GM12878 (cell line): ENCODE results near the gene GMDS. TPM values are rescaled to one million over a fixed set of nuclear protein-coding genes. Genes with fewer than 3 reads are reported as not detected.

Source experiments
- ATAC-seq: fragments of 200-7000 bp; cut with Tn5 transposase; 3 replicates; pipeline ENCODE4 v1.9.1; 2020; ENCODE audit warnings: mild to moderate bottlenecking, moderate library complexity
- BruUV-seq: library from RNA; stranded (reverse); fragments of 400-500 nt; replicated peaks from 2 replicates; lab custom pipeline; 2021; lab: Mats Ljungman, UMichigan
- CTCF ChIA-PET: fragments of 300-600 bp; sonication (Branson Sonifier 250); formaldehyde crosslinking; extraction: SDS; loops from one replicate; lab custom pipeline; 2021; ENCODE audit warnings: inconsistent platforms; lab: Yijun Ruan, JAX
- POLR2A ChIA-PET: fragments of 350-600 bp; formaldehyde crosslinking; extraction: SDS; loops from one replicate; lab custom pipeline; 2021; ENCODE audit warnings: inconsistent platforms; lab: Charles Lee
- RAD21 ChIA-PET: fragments of 300-600 bp; sonication (Branson Sonifier 250); formaldehyde crosslinking; loops from one replicate; lab custom pipeline; 2023; ENCODE audit warnings: antibody characterized with exemption; ENCODE audit not compliant: unreplicated experiment; lab: Charles Lee
- SMC1A ChIA-PET: fragments of 300-600 bp; sonication (Branson Sonifier 250); formaldehyde crosslinking; loops from one replicate; lab custom pipeline; 2023; ENCODE audit not compliant: unreplicated experiment, uncharacterized antibody; lab: Charles Lee
- DNase-seq: peaks from one replicate; pipeline ENCODE4 v3.0.0-alpha.2; 2011; ENCODE audit warnings: low read depth, low spot score
- FAIRE-seq: peaks from 3 replicates; lab custom pipeline; 2011; peaks lifted over from hg19 to GRCh38; lab: Jason Lieb, UNC
- H2AFZ ChIP-seq: 2 replicates; pipeline ENCODE4 v1.6.0; 2011; ENCODE audit warnings: low read depth, low read length, control low read depth; ENCODE audit not compliant: control insufficient read depth
- H3K27ac ChIP-seq: 2 replicates; pipeline ENCODE4 v1.5.1; 2011; ENCODE audit warnings: control low read depth; ENCODE audit not compliant: control insufficient read depth, insufficient read depth
- H3K27me3 ChIP-seq, 2 experiments: replicated peaks in 1 of 2; 2 replicates each; pipeline versions ENCODE4 v1.6.0 to v1.6.1; 2011; ENCODE audit warnings: low read length in 1 of 2; ENCODE audit not compliant: control insufficient read depth in 2 of 2, insufficient read depth in 2 of 2
- H3K36me3 ChIP-seq, 2 experiments: 2 replicates each; pipeline ENCODE4 v1.5.1; 2011; ENCODE audit warnings: low read length in 1 of 2; ENCODE audit not compliant: control insufficient read depth in 2 of 2, insufficient read depth in 2 of 2
- H3K4me1 ChIP-seq: 2 replicates; pipeline ENCODE4 v1.6.1; 2011; ENCODE audit warnings: mild to moderate bottlenecking, low read length, moderate library complexity, mixed read lengths; ENCODE audit not compliant: control insufficient read depth, insufficient read depth
- H3K4me2 ChIP-seq: 2 replicates; pipeline ENCODE4 v1.6.0; 2011; ENCODE audit warnings: control low read depth; ENCODE audit not compliant: control insufficient read depth, insufficient read depth
- H3K4me3 ChIP-seq: fragments of 200-600 bp; sonication (generic); 2 replicates; pipeline ENCODE4 v1.5.1; 2016
- H3K79me2 ChIP-seq: 2 replicates; pipeline ENCODE4 v1.6.0; 2011; ENCODE audit warnings: low read length; ENCODE audit not compliant: control insufficient read depth, insufficient read depth
- H3K9ac ChIP-seq: 2 replicates; pipeline ENCODE4 v1.8.0; 2011; ENCODE audit warnings: low read length, control low read depth, mixed read lengths; ENCODE audit not compliant: control insufficient read depth, insufficient read depth
- H3K9me3 ChIP-seq: replicated peaks from 3 replicates; pipeline ENCODE4 v1.5.1; 2011; ENCODE audit warnings: mild to moderate bottlenecking, low read length; ENCODE audit not compliant: control insufficient read depth, insufficient read depth
- H4K20me1 ChIP-seq: 2 replicates; pipeline ENCODE4 v1.6.0; 2011; ENCODE audit not compliant: control insufficient read depth, insufficient read depth
- BHLHE40 ChIP-seq, 2 experiments: fragments of 450-650 bp in 1 of 2; IDR thresholded peaks; 2 replicates each; pipeline ENCODE4 v1.6.1; 2011 to 2017; ENCODE audit warnings: low read depth in 2 of 2, borderline replicate concordance in 1 of 2, improper control_type of control experiment in 1 of 2, low read length in 1 of 2, mild to moderate bottlenecking in 1 of 2
- CBX3 ChIP-seq: fragments of 200-600 bp; sonication (generic); IDR thresholded peaks from 2 replicates; pipeline ENCODE4 v1.6.1; 2016; ENCODE audit warnings: low read depth, borderline replicate concordance
- CHD1 ChIP-seq: IDR thresholded peaks from 2 replicates; pipeline ENCODE4 v1.6.1; 2012; ENCODE audit warnings: low read depth, low read length, improper control_type of control experiment
- CHD4 ChIP-seq: fragments of 200-600 bp; sonication (generic); IDR thresholded peaks from 2 replicates; pipeline ENCODE4 v1.6.1; 2016; ENCODE audit warnings: mild to moderate bottlenecking
- CREB1 ChIP-seq: IDR thresholded peaks from 2 replicates; pipeline ENCODE4 v1.6.1; 2012; ENCODE audit warnings: low read depth, mild to moderate bottlenecking, inconsistent platforms
- CREM ChIP-seq: IDR thresholded peaks from 2 replicates; pipeline ENCODE4 v1.6.1; 2014; ENCODE audit warnings: antibody characterized with exemption, low read depth
- EED ChIP-seq: sonication (generic); IDR thresholded peaks from 2 replicates; pipeline ENCODE4 v1.6.1; 2016; ENCODE audit warnings: antibody characterized with exemption, low read depth
- FOS ChIP-seq: IDR thresholded peaks from 3 replicates; pipeline ENCODE4 v1.6.1; 2011; ENCODE audit warnings: borderline replicate concordance; ENCODE audit not compliant: insufficient read length; ENCODE audit errors: extremely low read depth
- GABPA ChIP-seq: IDR thresholded peaks from 2 replicates; pipeline ENCODE4 v1.6.1; 2014; ENCODE audit warnings: antibody characterized with exemption, low read depth, mild to moderate bottlenecking, inconsistent platforms
- MEF2B ChIP-seq: fragments of 450-650 bp; IDR thresholded peaks from 2 replicates; pipeline ENCODE4 v1.6.1; 2018; ENCODE audit warnings: mild to moderate bottlenecking, moderate library complexity; ENCODE audit not compliant: partially characterized antibody, poor library complexity, severe bottlenecking
- NR2C2 ChIP-seq: IDR thresholded peaks from 2 replicates; pipeline ENCODE4 v1.6.1; 2011; ENCODE audit warnings: borderline replicate concordance, low read depth; ENCODE audit not compliant: control insufficient read depth, insufficient read length
- NRF1 ChIP-seq: conservative IDR thresholded peaks from 2 replicates; pipeline ENCODE4 v1.6.1; 2011; ENCODE audit warnings: mild to moderate bottlenecking, low read depth, low read length, improper control_type of control experiment
- PAX8 ChIP-seq: fragments of 450-650 bp; IDR thresholded peaks from 2 replicates; pipeline ENCODE4 v1.6.1; 2017; ENCODE audit warnings: mild to moderate bottlenecking, moderate library complexity
- POU2F2 ChIP-seq: IDR thresholded peaks from 3 replicates; pipeline ENCODE4 v1.6.1; 2011; ENCODE audit warnings: low read depth, mild to moderate bottlenecking, low read length, borderline replicate concordance
- RAD51 ChIP-seq: fragments of 450-650 bp; IDR thresholded peaks from 2 replicates; pipeline ENCODE4 v1.6.1; 2016; ENCODE audit warnings: moderate library complexity, mild to moderate bottlenecking, inconsistent platforms
- RBBP5 ChIP-seq: fragments of 200-600 bp; sonication (generic); conservative IDR thresholded peaks from 2 replicates; pipeline ENCODE4 v1.6.1; 2016
- SMAD1 ChIP-seq: fragments of 450-650 bp; IDR thresholded peaks from 2 replicates; pipeline ENCODE4 v1.6.1; 2018; ENCODE audit warnings: mild to moderate bottlenecking, low read depth; ENCODE audit not compliant: partially characterized antibody
- SP1 ChIP-seq: IDR thresholded peaks from one replicate; pipeline ENCODE4 v1.6.1; 2011; ENCODE audit warnings: low read depth, low read length
- SREBF1 ChIP-seq: IDR thresholded peaks from 2 replicates; pipeline ENCODE4 v1.6.1; 2012; ENCODE audit warnings: mild to moderate bottlenecking, low read length
- SREBF2 ChIP-seq: IDR thresholded peaks from 2 replicates; pipeline ENCODE4 v1.6.1; 2012; ENCODE audit warnings: mild to moderate bottlenecking, low read length
- TAF1 ChIP-seq: IDR thresholded peaks from 2 replicates; pipeline ENCODE4 v1.6.1; 2011; ENCODE audit warnings: mild to moderate bottlenecking, low read depth, low read length, borderline replicate concordance
- TCF12 ChIP-seq: IDR thresholded peaks from 2 replicates; pipeline ENCODE4 v1.6.1; 2011; ENCODE audit warnings: low read depth, mild to moderate bottlenecking, low read length
- YY1 ChIP-seq: IDR thresholded peaks from 2 replicates; pipeline ENCODE4 v1.6.1; 2011; ENCODE audit warnings: low read depth, mild to moderate bottlenecking, low read length
- ZNF24 ChIP-seq: fragments of 450-650 bp; IDR thresholded peaks from 2 replicates; pipeline ENCODE4 v1.6.1; 2017; ENCODE audit warnings: antibody characterized with exemption, mild to moderate bottlenecking
- WGBS: methylation state at CpG from one replicate; pipeline ENCODE4 v1.1.6; 2016; ENCODE audit warnings: low lambda C conversion rate; ENCODE audit not compliant: insufficient replicate concordance, insufficient coverage; ENCODE audit errors: missing lambda C conversion rate; 5-methylcytosine and 5-hydroxymethylcytosine counted together
- in situ Hi-C: fragments of 300-500 bp; cut with MboI; formaldehyde crosslinking; loops from 9 replicates; pipeline ENCODE4 v1.14.3; 2018; ENCODE audit warnings: mixed read lengths
- intact Hi-C: fragments of 100-400 bp; cut with micrococcal nuclease; formaldehyde crosslinking; loops from one replicate; pipeline ENCODE4 v1.14.2; 2022; ENCODE audit not compliant: unreplicated experiment
- polyA plus RNA-seq, 11 experiments: library from polyadenylated mRNA; depleted of rRNA in 4 of 11; unstranded in 6 of 11; stranded (reverse) in 5 of 11; fragments of >200 nt; fragmentation: Nextera tagmentation in 4 of 11; fragmentation: Illumina TruSeq in 1 of 11; extraction: Ambion mirVana in 4 of 11; extraction: Trizol in 1 of 11; gene quantifications; 1 replicate in 1 of 11; 2 replicates in 10 of 11; pipeline versions ENCODE4 v1.2.1 to v1.2.3, GENCODE V29; 2011 to 2016; ENCODE audit warnings: inconsistent platforms in 2 of 11, missing spikeins in 2 of 11, low read depth in 1 of 11
- total RNA-seq, 4 experiments: library from RNA; depleted of rRNA in 3 of 4; stranded (reverse); fragments of >200 nt in 3 of 4; fragmentation: Illumina TruSeq in 1 of 4; extraction: Trizol in 1 of 4; gene quantifications; 2 replicates each; pipeline versions ENCODE4 v1.2.1 to v1.2.3, GENCODE V29; 2013 to 2021

Gene GMDS
- total and polyA plus RNA-seq, 10 of the 15 experiments (the other 5 are each of a cell fraction or from before 2014, with no cell fraction given), result 0.61 to 53.8 (median 29.3) TPM

DNA sequence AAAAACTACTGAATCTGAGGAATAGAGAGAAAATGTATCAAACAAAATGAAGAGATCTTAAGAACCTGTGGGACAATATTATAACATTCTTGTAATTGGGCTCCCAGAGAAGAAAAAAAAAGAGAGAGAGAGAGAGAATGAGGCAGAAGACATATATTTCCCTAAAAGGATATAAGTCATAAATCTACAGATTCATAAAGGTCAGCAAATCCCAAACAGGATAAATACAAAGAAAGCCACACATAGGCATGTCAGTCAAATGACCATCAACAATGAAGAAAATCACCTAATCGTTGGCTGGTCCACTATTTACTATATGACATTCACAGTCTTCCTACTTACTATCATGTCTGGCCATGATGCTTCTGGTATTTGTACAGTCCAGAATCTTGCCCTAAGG, 190.3 kb downstream of the GMDS start:
- no peaks in the 10 kb centered on the region for H4K20me1 ChIP-seq
- ATAC-seq, result no peak
- FAIRE-seq, result no peak
- DNase-seq, result no peak
- TF ChIP-seq CREM, result no peak
- TF ChIP-seq TCF12, result no peak
- TF ChIP-seq FOS, result no peak
- no peak for TF ChIP-seq NRF1
- no peak for TF ChIP-seq NR2C2
- TF ChIP-seq EED, result no peak
- TF ChIP-seq TAF1, result no peak
- no peak for TF ChIP-seq SP1
- no peak for TF ChIP-seq POU2F2
- TF ChIP-seq, all 136 proteins: peak for 0
- H3K27ac ChIP-seq, result no peak overlapping the region
- no peak overlapping the region for H2AFZ ChIP-seq
- H3K79me2 ChIP-seq, result no peaks in the 10 kb centered on the region
- in situ Hi-C loops (no loop called here), intact Hi-C loops (no loop called here)
- BruUV-seq, result no TSS peak
- no peak overlapping the region for H3K4me3 ChIP-seq
- H3K9me3 ChIP-seq, result no peaks in the 10 kb centered on the region
- H3K36me3 ChIP-seq, result no peaks in the 10 kb centered on the region
- RAD21 ChIA-PET, result no interaction called here
- H3K9ac ChIP-seq, result no peak overlapping the region
- 100% methylated on average over 1 of the region's 1 CpG for WGBS
- no peaks in the 10 kb centered on the region for H3K4me1 ChIP-seq
- H3K27me3 ChIP-seq, result no peaks in the 10 kb centered on the region
- SMC1A ChIA-PET, result no interaction called here
- POLR2A ChIA-PET, result no interaction called here
- CTCF ChIA-PET, result no interaction called here
- H3K4me2 ChIP-seq, result no peak overlapping the region

DNA sequence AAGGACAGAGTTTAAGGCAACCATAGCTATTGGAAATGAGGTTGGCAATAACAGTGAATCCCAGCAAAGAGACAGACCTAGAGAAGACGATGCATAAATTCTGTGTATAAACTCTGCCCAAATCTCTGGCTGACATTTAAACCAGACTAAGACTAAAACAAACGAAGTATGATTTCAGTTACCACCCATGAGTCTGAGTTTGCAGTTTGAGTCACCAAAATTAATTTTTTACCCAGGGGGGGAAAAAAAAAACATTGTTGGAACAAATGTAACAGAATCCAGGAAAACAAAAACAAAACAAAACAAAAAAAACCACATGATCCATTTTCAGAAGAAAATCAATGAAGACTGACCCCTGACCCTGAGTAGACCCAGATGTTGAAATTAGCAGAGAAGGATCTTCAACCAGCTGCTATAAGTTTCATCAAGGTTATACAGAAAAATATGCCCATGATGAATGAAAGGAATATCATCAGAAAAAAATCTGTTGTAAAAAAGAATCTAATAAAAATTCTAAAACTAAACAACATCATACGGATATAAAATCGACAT, 190.8 kb downstream of the GMDS start:
- SMC1A ChIA-PET, result no interaction called here
- ATAC-seq (no peak), DNase-seq (no peak), FAIRE-seq (no peak)
- 61% methylated on average over 4 of the region's 4 CpGs for WGBS
- H3K9ac ChIP-seq, result no peak overlapping the region
- H3K4me3 ChIP-seq, result no peak overlapping the region
- no peak overlapping the region for H3K27ac ChIP-seq
- TF ChIP-seq RBBP5 (no peak), YY1 (no peak), GABPA (no peak), FOS (no peak), SREBF1 (no peak), BHLHE40 (IDR thresholded peaks at IDR 0.05; ENCODE audit: borderline replicate concordance in 1 of 2, low read depth in 2 of 2, low read length in 1 of 2) (no peak), CHD1 (no peak), SREBF2 (no peak), RAD51 (no peak), CREB1 (no peak), PAX8 (no peak), MEF2B (no peak), ZNF24 (no peak), SMAD1 (no peak), CBX3 (no peak), CHD4 (no peak)
- H2AFZ ChIP-seq, result no peak overlapping the region
- H3K79me2 ChIP-seq, result no peaks in the 10 kb centered on the region
- no peaks in the 10 kb centered on the region for H4K20me1 ChIP-seq
- BruUV-seq, result no TSS peak
- intact Hi-C loops (no loop called here), in situ Hi-C loops (no loop called here)
- RAD21 ChIA-PET, result no interaction called here
- POLR2A ChIA-PET, result no interaction called here
- H3K4me2 ChIP-seq, result no peak overlapping the region
- no peaks in the 10 kb centered on the region for H3K9me3 ChIP-seq
- CTCF ChIA-PET, result no interaction called here
- no peaks in the 10 kb centered on the region for H3K36me3 ChIP-seq
- no peaks in the 10 kb centered on the region for H3K4me1 ChIP-seq
- no peaks in the 10 kb centered on the region for H3K27me3 ChIP-seq
